GM12878 (cell line): Measurements from ENCODE around the gene WDR31. TPM values are rescaled to one million over a fixed set of nuclear protein-coding genes. Genes with fewer than 3 reads are reported as not detected.

Source experiments
- ATAC-seq: fragments of 200-7000 bp; cut with Tn5 transposase; 3 replicates; pipeline ENCODE4 v1.9.1; 2020; ENCODE audit warnings: mild to moderate bottlenecking, moderate library complexity
- BruUV-seq: library from RNA; stranded (reverse); fragments of 400-500 nt; replicated peaks from 2 replicates; lab custom pipeline; 2021; lab: Mats Ljungman, UMichigan
- CTCF ChIA-PET: fragments of 300-600 bp; sonication (Branson Sonifier 250); formaldehyde crosslinking; extraction: SDS; loops from one replicate; lab custom pipeline; 2021; ENCODE audit warnings: inconsistent platforms; lab: Yijun Ruan, JAX
- POLR2A ChIA-PET: fragments of 350-600 bp; formaldehyde crosslinking; extraction: SDS; loops from one replicate; lab custom pipeline; 2021; ENCODE audit warnings: inconsistent platforms; lab: Charles Lee
- RAD21 ChIA-PET: fragments of 300-600 bp; sonication (Branson Sonifier 250); formaldehyde crosslinking; loops from one replicate; lab custom pipeline; 2023; ENCODE audit warnings: antibody characterized with exemption; ENCODE audit not compliant: unreplicated experiment; lab: Charles Lee
- SMC1A ChIA-PET: fragments of 300-600 bp; sonication (Branson Sonifier 250); formaldehyde crosslinking; loops from one replicate; lab custom pipeline; 2023; ENCODE audit not compliant: unreplicated experiment, uncharacterized antibody; lab: Charles Lee
- DNase-seq: peaks from one replicate; pipeline ENCODE4 v3.0.0-alpha.2; 2011; ENCODE audit warnings: low read depth, low spot score
- FAIRE-seq: peaks from 3 replicates; lab custom pipeline; 2011; peaks lifted over from hg19 to GRCh38; lab: Jason Lieb, UNC
- H2AFZ ChIP-seq: 2 replicates; pipeline ENCODE4 v1.6.0; 2011; ENCODE audit warnings: low read depth, low read length, control low read depth; ENCODE audit not compliant: control insufficient read depth
- H3K27ac ChIP-seq: 2 replicates; pipeline ENCODE4 v1.5.1; 2011; ENCODE audit warnings: control low read depth; ENCODE audit not compliant: control insufficient read depth, insufficient read depth
- H3K27me3 ChIP-seq, 2 experiments: replicated peaks in 1 of 2; 2 replicates each; pipeline versions ENCODE4 v1.6.0 to v1.6.1; 2011; ENCODE audit warnings: low read length in 1 of 2; ENCODE audit not compliant: control insufficient read depth in 2 of 2, insufficient read depth in 2 of 2
- H3K36me3 ChIP-seq, 2 experiments: 2 replicates each; pipeline ENCODE4 v1.5.1; 2011; ENCODE audit warnings: low read length in 1 of 2; ENCODE audit not compliant: control insufficient read depth in 2 of 2, insufficient read depth in 2 of 2
- H3K4me1 ChIP-seq: 2 replicates; pipeline ENCODE4 v1.6.1; 2011; ENCODE audit warnings: mild to moderate bottlenecking, low read length, moderate library complexity, mixed read lengths; ENCODE audit not compliant: control insufficient read depth, insufficient read depth
- H3K4me2 ChIP-seq: 2 replicates; pipeline ENCODE4 v1.6.0; 2011; ENCODE audit warnings: control low read depth; ENCODE audit not compliant: control insufficient read depth, insufficient read depth
- H3K4me3 ChIP-seq: fragments of 200-600 bp; sonication (generic); 2 replicates; pipeline ENCODE4 v1.5.1; 2016
- H3K79me2 ChIP-seq: 2 replicates; pipeline ENCODE4 v1.6.0; 2011; ENCODE audit warnings: low read length; ENCODE audit not compliant: control insufficient read depth, insufficient read depth
- H3K9ac ChIP-seq: 2 replicates; pipeline ENCODE4 v1.8.0; 2011; ENCODE audit warnings: low read length, control low read depth, mixed read lengths; ENCODE audit not compliant: control insufficient read depth, insufficient read depth
- H3K9me3 ChIP-seq: replicated peaks from 3 replicates; pipeline ENCODE4 v1.5.1; 2011; ENCODE audit warnings: mild to moderate bottlenecking, low read length; ENCODE audit not compliant: control insufficient read depth, insufficient read depth
- H4K20me1 ChIP-seq: 2 replicates; pipeline ENCODE4 v1.6.0; 2011; ENCODE audit not compliant: control insufficient read depth, insufficient read depth
- MEF2B ChIP-seq: fragments of 450-650 bp; IDR thresholded peaks from 2 replicates; pipeline ENCODE4 v1.6.1; 2018; ENCODE audit warnings: mild to moderate bottlenecking, moderate library complexity; ENCODE audit not compliant: partially characterized antibody, poor library complexity, severe bottlenecking
- MTA2 ChIP-seq: fragments of 450-650 bp; IDR thresholded peaks from 2 replicates; pipeline ENCODE4 v1.6.1; 2016; ENCODE audit warnings: low read depth, mild to moderate bottlenecking, moderate library complexity
- MTA3 ChIP-seq: IDR thresholded peaks from 2 replicates; pipeline ENCODE4 v1.6.1; 2012; ENCODE audit warnings: low read length, inconsistent platforms, borderline replicate concordance
- POLR2AphosphoS5 ChIP-seq: IDR thresholded peaks from 2 replicates; pipeline ENCODE4 v1.6.1; 2011; ENCODE audit warnings: mild to moderate bottlenecking, low read length, inconsistent platforms
- RUNX3 ChIP-seq: IDR thresholded peaks from 2 replicates; pipeline ENCODE4 v1.6.1; 2012; ENCODE audit warnings: low read length, inconsistent platforms
- SMAD5 ChIP-seq: IDR thresholded peaks from 2 replicates; pipeline ENCODE4 v1.6.1; 2016; ENCODE audit warnings: antibody characterized with exemption, low read depth
- WGBS: methylation state at CpG from one replicate; pipeline ENCODE4 v1.1.6; 2016; ENCODE audit warnings: low lambda C conversion rate; ENCODE audit not compliant: insufficient replicate concordance, insufficient coverage; ENCODE audit errors: missing lambda C conversion rate; 5-methylcytosine and 5-hydroxymethylcytosine counted together
- in situ Hi-C: fragments of 300-500 bp; cut with MboI; formaldehyde crosslinking; loops from 9 replicates; pipeline ENCODE4 v1.14.3; 2018; ENCODE audit warnings: mixed read lengths
- intact Hi-C: fragments of 100-400 bp; cut with micrococcal nuclease; formaldehyde crosslinking; loops from one replicate; pipeline ENCODE4 v1.14.2; 2022; ENCODE audit not compliant: unreplicated experiment
- polyA plus RNA-seq, 11 experiments: library from polyadenylated mRNA; depleted of rRNA in 4 of 11; unstranded in 6 of 11; stranded (reverse) in 5 of 11; fragments of >200 nt; fragmentation: Nextera tagmentation in 4 of 11; fragmentation: Illumina TruSeq in 1 of 11; extraction: Ambion mirVana in 4 of 11; extraction: Trizol in 1 of 11; gene quantifications; 1 replicate in 1 of 11; 2 replicates in 10 of 11; pipeline versions ENCODE4 v1.2.1 to v1.2.3, GENCODE V29; 2011 to 2016; ENCODE audit warnings: inconsistent platforms in 2 of 11, missing spikeins in 2 of 11, low read depth in 1 of 11
- total RNA-seq, 4 experiments: library from RNA; depleted of rRNA in 3 of 4; stranded (reverse); fragments of >200 nt in 3 of 4; fragmentation: Illumina TruSeq in 1 of 4; extraction: Trizol in 1 of 4; gene quantifications; 2 replicates each; pipeline versions ENCODE4 v1.2.1 to v1.2.3, GENCODE V29; 2013 to 2021
- TF ChIP-seq, protein P1 (sequence below): fragments of 450-650 bp; formaldehyde crosslinking; IDR thresholded peaks from 2 replicates; pipeline ENCODE4 v1.4.0; 2022; ENCODE audit warnings: mild to moderate bottlenecking, moderate library complexity

The WDR31 gene
- total and polyA plus RNA-seq, 10 of the 15 experiments (the other 5 are each of a cell fraction or from before 2014, with no cell fraction given): 0.26 to 1.7 (median 0.79) TPM

DNA sequence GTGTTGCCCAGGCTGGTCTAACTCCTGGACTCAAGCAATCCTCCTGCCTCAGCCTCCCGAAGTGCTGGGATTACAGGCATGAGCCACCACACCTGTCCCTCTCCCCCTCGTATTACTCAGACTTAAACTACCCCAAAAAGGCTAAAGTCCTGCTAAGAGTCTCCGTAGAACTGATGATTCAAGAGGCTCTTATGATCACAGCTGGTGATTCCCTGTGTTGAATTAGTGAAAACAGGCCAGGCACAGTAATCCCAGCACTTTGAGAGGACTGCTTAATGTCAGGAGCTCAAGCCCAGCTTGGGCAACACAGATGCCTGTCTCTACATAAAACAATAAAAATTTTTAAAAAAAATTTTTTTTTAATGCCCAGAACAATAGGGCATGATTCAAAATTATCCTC lies 73.9 kb downstream of the WDR31 start:
- no peak for TF ChIP-seq MEF2B
- no peak for TF ChIP-seq MTA3
- no peak for TF ChIP-seq RUNX3
- TF ChIP-seq, protein P1, sequence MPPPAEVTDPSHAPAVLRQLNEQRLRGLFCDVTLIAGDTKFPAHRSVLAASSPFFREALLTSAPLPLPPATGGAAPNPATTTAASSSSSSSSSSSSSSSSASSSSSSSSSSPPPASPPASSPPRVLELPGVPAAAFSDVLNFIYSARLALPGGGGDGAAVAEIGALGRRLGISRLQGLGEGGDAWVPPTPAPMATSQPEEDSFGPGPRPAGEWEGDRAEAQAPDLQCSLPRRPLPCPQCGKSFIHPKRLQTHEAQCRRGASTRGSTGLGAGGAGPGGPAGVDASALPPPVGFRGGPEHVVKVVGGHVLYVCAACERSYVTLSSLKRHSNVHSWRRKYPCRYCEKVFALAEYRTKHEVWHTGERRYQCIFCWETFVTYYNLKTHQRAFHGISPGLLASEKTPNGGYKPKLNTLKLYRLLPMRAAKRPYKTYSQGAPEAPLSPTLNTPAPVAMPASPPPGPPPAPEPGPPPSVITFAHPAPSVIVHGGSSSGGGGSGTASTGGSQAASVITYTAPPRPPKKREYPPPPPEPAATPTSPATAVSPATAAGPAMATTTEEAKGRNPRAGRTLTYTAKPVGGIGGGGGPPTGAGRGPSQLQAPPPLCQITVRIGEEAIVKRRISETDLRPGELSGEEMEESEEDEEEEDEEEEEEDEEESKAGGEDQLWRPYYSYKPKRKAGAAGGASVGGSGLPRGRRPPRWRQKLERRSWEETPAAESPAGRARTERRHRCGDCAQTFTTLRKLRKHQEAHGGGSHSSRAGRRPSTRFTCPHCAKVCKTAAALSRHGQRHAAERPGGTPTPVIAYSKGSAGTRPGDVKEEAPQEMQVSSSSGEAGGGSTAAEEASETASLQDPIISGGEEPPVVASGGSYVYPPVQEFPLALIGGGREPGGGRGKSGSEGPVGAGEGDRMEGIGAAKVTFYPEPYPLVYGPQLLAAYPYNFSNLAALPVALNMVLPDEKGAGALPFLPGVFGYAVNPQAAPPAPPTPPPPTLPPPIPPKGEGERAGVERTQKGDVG (CRISPR knock-in tag): no peak
- TF ChIP-seq MTA2: no peak
- TF ChIP-seq POLR2AphosphoS5: no peak
- no peak for TF ChIP-seq SMAD5
- Histone ChIP-seq H3K9ac (no peak overlapping the region), H3K79me2 (no peaks in the 10 kb centered on the region), H3K4me2 (no peak overlapping the region), H4K20me1 (no peaks in the 10 kb centered on the region), H3K4me1 (no peaks in the 10 kb centered on the region), H3K4me3 (no peak overlapping the region), H3K9me3 (no peaks in the 10 kb centered on the region), H3K36me3 (peaks cover 2 to 20% of the 10 kb centered on the region in 2 experiments), H2AFZ (no peak overlapping the region), H3K27me3 (no peaks in the 10 kb centered on the region), H3K27ac (no peak overlapping the region)
- 97% methylated on average over 3 of the region's 3 CpGs for WGBS
- SMC1A ChIA-PET: interaction anchor here (1.2 kb wide), 1 partner anchor 9 kb away, joined by 5 read pairs; the partner anchor contains the start of gene CDC26
- DNase-seq (no peak), FAIRE-seq (no peak), ATAC-seq (no peak)
- RAD21 ChIA-PET: no interaction called here
- CTCF ChIA-PET: interaction anchor here (0.6 to 1.2 kb wide), 2 partner anchors 9 to 42 kb away, joined by 3 to 4 read pairs; partner anchors contain the start of gene CDC26
- intact Hi-C loops: no loop called here
- BruUV-seq: no TSS peak
- POLR2A ChIA-PET: interaction anchor here (1.1 kb wide), 1 partner anchor 144 kb away, joined by 3 read pairs; no protein-coding TSS in a partner anchor
- in situ Hi-C loops: no loop called here

Other genes with a start within 250 kb of the WDR31 start
Only the 7 nearest of the 12 such genes appear.
- gene CDC26, start 64.7 kb downstream of the WDR31 start, total RNA-seq (2014; rRNA removed): 32.1 and 33.7 TPM in 2 replicates
- 55.1 and 56.9 TPM in 2 replicates for gene CDC26, start 64.7 kb downstream of the WDR31 start, total RNA-seq (2014; rRNA removed; fragmentation: Illumina TruSeq; extraction: Trizol)
- 28.2 and 28.9 TPM in 2 replicates for gene CDC26, start 64.7 kb downstream of the WDR31 start, total RNA-seq (2021)
- gene CDC26, start 64.7 kb downstream of the WDR31 start, polyA plus RNA-seq (2011; rRNA removed): 46.2 and 60.9 TPM in 2 replicates
- gene CDC26, start 64.7 kb downstream of the WDR31 start, polyA plus RNA-seq (2014; fragmentation: Illumina TruSeq; extraction: Trizol): 66.1 and 81.1 TPM in 2 replicates
- 100 to 1,000 TPM; 140 to 156 TPM for gene CDC26, start 64.7 kb downstream of the WDR31 start, polyA plus RNA-seq (2014; fragmentation: Nextera tagmentation; extraction: Ambion mirVana)
- 33.2 and 44.8 TPM in 2 replicates for gene CDC26, start 64.7 kb downstream of the WDR31 start, polyA plus RNA-seq (2014; rRNA removed)
- 100 to 1,000 TPM in 1 of 2 experiments, 10 to 100 TPM in 1; 97.4 to 102 TPM for gene CDC26, start 64.7 kb downstream of the WDR31 start, polyA plus RNA-seq (2016; fragmentation: Nextera tagmentation; extraction: Ambion mirVana)
- gene PRPF4, start 64.6 kb downstream of the WDR31 start, total RNA-seq (2014; rRNA removed): 39.5 and 43.3 TPM in 2 replicates
- gene PRPF4, start 64.6 kb downstream of the WDR31 start, total RNA-seq (2014; rRNA removed; fragmentation: Illumina TruSeq; extraction: Trizol): 38.4 and 39.0 TPM in 2 replicates
- gene PRPF4, start 64.6 kb downstream of the WDR31 start, total RNA-seq (2021): 28.6 and 31.7 TPM in 2 replicates
- gene PRPF4, start 64.6 kb downstream of the WDR31 start, polyA plus RNA-seq (2011; rRNA removed): 18.0 and 28.4 TPM in 2 replicates
- gene PRPF4, start 64.6 kb downstream of the WDR31 start, polyA plus RNA-seq (2014; fragmentation: Illumina TruSeq; extraction: Trizol): 43.5 and 49.9 TPM in 2 replicates
- 10 to 100 TPM; 23.0 to 43.5 TPM for gene PRPF4, start 64.6 kb downstream of the WDR31 start, polyA plus RNA-seq (2014; fragmentation: Nextera tagmentation; extraction: Ambion mirVana)
- gene PRPF4, start 64.6 kb downstream of the WDR31 start, polyA plus RNA-seq (2014; rRNA removed): 26.3 and 31.2 TPM in 2 replicates
- 10 to 100 TPM; 46.7 to 48.1 TPM for gene PRPF4, start 64.6 kb downstream of the WDR31 start, polyA plus RNA-seq (2016; fragmentation: Nextera tagmentation; extraction: Ambion mirVana)
- 0.05 and 0.06 TPM in 2 replicates for gene RNF183, start 36.9 kb downstream of the WDR31 start, total RNA-seq (2014; rRNA removed)
- gene RNF183, start 36.9 kb downstream of the WDR31 start, total RNA-seq (2014; rRNA removed; fragmentation: Illumina TruSeq; extraction: Trizol): not detected in 2 replicates
- gene RNF183, start 36.9 kb downstream of the WDR31 start, total RNA-seq (2021): not detected in 2 replicates
- gene RNF183, start 36.9 kb downstream of the WDR31 start, polyA plus RNA-seq (2011; rRNA removed): 0.26 and 0.75 TPM in 2 replicates
- gene RNF183, start 36.9 kb downstream of the WDR31 start, polyA plus RNA-seq (2014; fragmentation: Illumina TruSeq; extraction: Trizol): 0.03 TPM in 1 of 2 replicates, not detected in the other
- gene RNF183, start 36.9 kb downstream of the WDR31 start, polyA plus RNA-seq (2014; fragmentation: Nextera tagmentation; extraction: Ambion mirVana): not detected
- 0.08 TPM in 1 of 2 replicates, not detected in the other for gene RNF183, start 36.9 kb downstream of the WDR31 start, polyA plus RNA-seq (2014; rRNA removed)
- gene RNF183, start 36.9 kb downstream of the WDR31 start, polyA plus RNA-seq (2016; fragmentation: Nextera tagmentation; extraction: Ambion mirVana): not detected
- gene BSPRY, start 9.3 kb upstream of the WDR31 start, total RNA-seq (2014; rRNA removed): 6.3 and 6.5 TPM in 2 replicates
- gene BSPRY, start 9.3 kb upstream of the WDR31 start, total RNA-seq (2014; rRNA removed; fragmentation: Illumina TruSeq; extraction: Trizol): 3.3 and 3.8 TPM in 2 replicates
- 5.6 and 6.0 TPM in 2 replicates for gene BSPRY, start 9.3 kb upstream of the WDR31 start, total RNA-seq (2021)
- gene BSPRY, start 9.3 kb upstream of the WDR31 start, polyA plus RNA-seq (2011; rRNA removed): 0.40 and 0.45 TPM in 2 replicates
- gene BSPRY, start 9.3 kb upstream of the WDR31 start, polyA plus RNA-seq (2014; fragmentation: Illumina TruSeq; extraction: Trizol): 2.7 and 4.4 TPM in 2 replicates
- gene BSPRY, start 9.3 kb upstream of the WDR31 start, polyA plus RNA-seq (2014; fragmentation: Nextera tagmentation; extraction: Ambion mirVana): 1 to 10 TPM in 1 of 2 experiments, under 1 TPM in 1; 1.00 to 1.5 TPM
- 6.1 and 6.3 TPM in 2 replicates for gene BSPRY, start 9.3 kb upstream of the WDR31 start, polyA plus RNA-seq (2014; rRNA removed)
- 1 to 10 TPM; 4.0 to 4.1 TPM for gene BSPRY, start 9.3 kb upstream of the WDR31 start, polyA plus RNA-seq (2016; fragmentation: Nextera tagmentation; extraction: Ambion mirVana)
- 25.7 and 25.9 TPM in 2 replicates for gene HDHD3, start 36.7 kb upstream of the WDR31 start, total RNA-seq (2014; rRNA removed)
- 12.1 and 12.4 TPM in 2 replicates for gene HDHD3, start 36.7 kb upstream of the WDR31 start, total RNA-seq (2014; rRNA removed; fragmentation: Illumina TruSeq; extraction: Trizol)
- gene HDHD3, start 36.7 kb upstream of the WDR31 start, total RNA-seq (2021): 21.2 and 23.1 TPM in 2 replicates
- gene HDHD3, start 36.7 kb upstream of the WDR31 start, polyA plus RNA-seq (2011; rRNA removed): 9.6 and 16.5 TPM in 2 replicates
- gene HDHD3, start 36.7 kb upstream of the WDR31 start, polyA plus RNA-seq (2014; fragmentation: Illumina TruSeq; extraction: Trizol): 4.0 and 11.4 TPM in 2 replicates
- 1 to 10 TPM; 1.3 to 6.5 TPM for gene HDHD3, start 36.7 kb upstream of the WDR31 start, polyA plus RNA-seq (2014; fragmentation: Nextera tagmentation; extraction: Ambion mirVana)
- gene HDHD3, start 36.7 kb upstream of the WDR31 start, polyA plus RNA-seq (2014; rRNA removed): 29.4 and 29.9 TPM in 2 replicates
- 10 to 100 TPM; 19.2 to 22.6 TPM for gene HDHD3, start 36.7 kb upstream of the WDR31 start, polyA plus RNA-seq (2016; fragmentation: Nextera tagmentation; extraction: Ambion mirVana)
- gene ALAD, start 61.0 kb upstream of the WDR31 start, total RNA-seq (2014; rRNA removed): 13.1 and 15.7 TPM in 2 replicates
- gene ALAD, start 61.0 kb upstream of the WDR31 start, total RNA-seq (2014; rRNA removed; fragmentation: Illumina TruSeq; extraction: Trizol): 10.3 and 11.9 TPM in 2 replicates
- gene ALAD, start 61.0 kb upstream of the WDR31 start, total RNA-seq (2021): 20.2 and 21.6 TPM in 2 replicates
- 8.1 and 10.7 TPM in 2 replicates for gene ALAD, start 61.0 kb upstream of the WDR31 start, polyA plus RNA-seq (2011; rRNA removed)
- gene ALAD, start 61.0 kb upstream of the WDR31 start, polyA plus RNA-seq (2014; fragmentation: Illumina TruSeq; extraction: Trizol): 18.0 and 20.4 TPM in 2 replicates
- 1 to 10 TPM; 2.4 to 3.9 TPM for gene ALAD, start 61.0 kb upstream of the WDR31 start, polyA plus RNA-seq (2014; fragmentation: Nextera tagmentation; extraction: Ambion mirVana)
- gene ALAD, start 61.0 kb upstream of the WDR31 start, polyA plus RNA-seq (2014; rRNA removed): 15.7 and 18.2 TPM in 2 replicates
- 10 to 100 TPM; 11.6 to 13.8 TPM for gene ALAD, start 61.0 kb upstream of the WDR31 start, polyA plus RNA-seq (2016; fragmentation: Nextera tagmentation; extraction: Ambion mirVana)
- 75.9 and 90.5 TPM in 2 replicates for gene POLE3, start 70.4 kb upstream of the WDR31 start, total RNA-seq (2014; rRNA removed)
- gene POLE3, start 70.4 kb upstream of the WDR31 start, total RNA-seq (2014; rRNA removed; fragmentation: Illumina TruSeq; extraction: Trizol): 76.5 and 85.2 TPM in 2 replicates
- 58.3 and 59.0 TPM in 2 replicates for gene POLE3, start 70.4 kb upstream of the WDR31 start, total RNA-seq (2021)
- 84.4 and 99.3 TPM in 2 replicates for gene POLE3, start 70.4 kb upstream of the WDR31 start, polyA plus RNA-seq (2011; rRNA removed)
- gene POLE3, start 70.4 kb upstream of the WDR31 start, polyA plus RNA-seq (2014; fragmentation: Illumina TruSeq; extraction: Trizol): 116 and 127 TPM in 2 replicates
- 10 to 100 TPM; 40.8 to 65.9 TPM for gene POLE3, start 70.4 kb upstream of the WDR31 start, polyA plus RNA-seq (2014; fragmentation: Nextera tagmentation; extraction: Ambion mirVana)
- gene POLE3, start 70.4 kb upstream of the WDR31 start, polyA plus RNA-seq (2014; rRNA removed): 63.6 and 63.9 TPM in 2 replicates
- 100 to 1,000 TPM in 1 of 2 experiments, 10 to 100 TPM in 1; 98.3 to 101 TPM for gene POLE3, start 70.4 kb upstream of the WDR31 start, polyA plus RNA-seq (2016; fragmentation: Nextera tagmentation; extraction: Ambion mirVana)